Right lobe of liver (tissue), 6 donors: Measurements from ENCODE around the gene SLC25A42. TPM values are rescaled to one million over a fixed set of nuclear protein-coding genes. Genes with fewer than 3 reads are reported as not detected.

Experiments
- ATAC-seq, 4 donors: fragments of 200-7000 bp; cut with Tn5 transposase; one replicate each; pipeline ENCODE4 v1.9.1; 2020; ENCODE audit warnings: mild to moderate bottlenecking in 4 of 4, moderate library complexity in 4 of 4
- DNase-seq, 3 donors: peaks; one replicate each; pipeline ENCODE4 v3.0.0-alpha.2; 2020
- H3K27ac ChIP-seq, 3 donors: fragments of 200-600 bp; one replicate each; pipeline ENCODE4 v1.8.0; 2022
- H3K27me3 ChIP-seq, 2 donors: fragments of 200-600 bp; one replicate each; pipeline ENCODE4 v1.8.0; 2022
- H3K36me3 ChIP-seq, 4 donors: fragments of 200-600 bp; sonication (generic) in 1 of 4; one replicate each; pipeline versions ENCODE4 v1.5.1 to v1.8.0; 2017 to 2022; ENCODE audit warnings: control low read depth in 1 of 4
- H3K4me1 ChIP-seq, 4 donors: fragments of 200-600 bp; sonication (generic) in 1 of 4; one replicate each; pipeline versions ENCODE4 v1.5.1 to v1.8.0; 2017 to 2022; ENCODE audit warnings: control low read depth in 1 of 4
- H3K4me3 ChIP-seq, 3 donors: fragments of 200-600 bp; one replicate each; pipeline ENCODE4 v1.8.0; 2022
- H3K9me3 ChIP-seq, 4 donors: fragments of 200-600 bp; sonication (generic) in 1 of 4; one replicate each; pipeline versions ENCODE4 v1.5.1 to v1.8.0; 2017 to 2022; ENCODE audit warnings: control low read depth in 1 of 4
- CTCF ChIP-seq, 4 donors: fragments of 200-600 bp in 3 of 4; fragments of 450-650 bp in 1 of 4; IDR thresholded peaks; one replicate each; pipeline versions ENCODE4 v1.5.1 to v1.8.0; 2016 to 2022; ENCODE audit warnings: antibody characterized with exemption in 4 of 4, mild to moderate bottlenecking in 2 of 4
- POLR2A ChIP-seq: fragments of 450-650 bp; IDR thresholded peaks from one replicate; pipeline ENCODE4 v1.6.1; 2017; ENCODE audit warnings: antibody characterized with exemption, mild to moderate bottlenecking
- WGBS: methylation state at CpG from one replicate; pipeline ENCODE4 v1.1.6; 2018; ENCODE audit warnings: low coverage, low lambda C conversion rate; ENCODE audit not compliant: insufficient coverage; ENCODE audit errors: missing lambda C conversion rate; 5-methylcytosine and 5-hydroxymethylcytosine counted together
- intact Hi-C, 2 donors: fragments of 100-400 bp; cut with DNase I; formaldehyde crosslinking; loops; one replicate each; pipeline versions ENCODE4 v1.11.2 to v1.14.1; 2022
- total RNA-seq, 6 experiments: library from RNA; depleted of rRNA in 2 of 6; stranded (reverse); fragments of >200 nt in 2 of 6; fragmentation: NEBNext Ultra II Directional in 3 of 6; extraction: Animal tissue kit (Norgen Biotek cat#: 25700) in 3 of 6; gene quantifications; one replicate each; pipeline versions ENCODE4 v1.1.0 to v1.2.4, GENCODE V29; 2016 to 2023
- donor health status: DM: no; HTN: yes; CAD: no.
- donor health status: DM: no; HTN: no; CAD: no.
- donor health status: DM: no; HTN: no; CAD: no.
- donor health status: DM: no; HTN: yes; CAD: no.
- donor health status: DM: no; HTN: yes; CAD: no.

The SLC25A42 gene
- total RNA-seq, 6 experiments from 2014 or later = 20.7 to 80.7 (median 69.7) TPM

- ATAC-seq (peak; percentile 7 to 43 (median 23)), DNase-seq (peak in 1 of 3 donors; percentile 16)
- no peaks in the 10 kb centered on the region for H3K27me3 ChIP-seq
- TF ChIP-seq POLR2A (no peak), CTCF (IDR thresholded peaks at IDR 0.05) (no peak)
- peaks cover 0 to 9% (median 4%) of the 10 kb centered on the region in 4 donors for H3K36me3 ChIP-seq
- 16% methylated on average over 4 of the region's 4 CpGs for WGBS
- H3K4me3 ChIP-seq = no peak overlapping the region
- H3K9me3 ChIP-seq = no peaks in the 10 kb centered on the region
- H3K27ac ChIP-seq = peak overlapping the region in 1 of 3 donors; percentile 26
- intact Hi-C loops = no loop called here
- H3K4me1 ChIP-seq = peaks cover 0 to 16% (median 4%) of the 10 kb centered on the region in 4 donors
Observed at GRCh38 chr19:19039901-19040300, 23.9 kb upstream of the SLC25A42 start.

GRCh38 chr19:19040417-19040816 is 23.4 kb upstream of the SLC25A42 start:
- H3K27ac ChIP-seq = peak overlapping the region in 2 of 3 donors; percentile 54 to 71
- TF ChIP-seq POLR2A (no peak), CTCF (IDR thresholded peaks at IDR 0.05) (no peak)
- WGBS = 31% methylated on average over 7 of the region's 7 CpGs
- intact Hi-C loops = no loop called here
- peaks cover 0 to 9% (median 4%) of the 10 kb centered on the region in 4 donors for H3K36me3 ChIP-seq
- peak; percentile 74 to 87 (median 82) for ATAC-seq
- no peaks in the 10 kb centered on the region for H3K27me3 ChIP-seq
- no peak overlapping the region for H3K4me3 ChIP-seq
- peak; percentile 50 to 87 (median 67) for DNase-seq
- peaks cover 0 to 16% (median 4%) of the 10 kb centered on the region in 4 donors for H3K4me1 ChIP-seq
- H3K9me3 ChIP-seq = no peaks in the 10 kb centered on the region

- H3K36me3 ChIP-seq = peaks cover 0 to 9% (median 4%) of the 10 kb centered on the region in 4 donors
- no peak overlapping the region for H3K27ac ChIP-seq
- no peak overlapping the region for H3K4me3 ChIP-seq
- ATAC-seq = no peak
- no peak for DNase-seq
- TF ChIP-seq POLR2A = no peak
- no peak for TF ChIP-seq CTCF (IDR thresholded peaks at IDR 0.05)
- no peaks in the 10 kb centered on the region for H3K27me3 ChIP-seq
- 93% methylated on average over 8 of the region's 13 CpGs for WGBS
- H3K9me3 ChIP-seq = no peaks in the 10 kb centered on the region
- peaks cover 0 to 16% (median 4%) of the 10 kb centered on the region in 4 donors for H3K4me1 ChIP-seq
- intact Hi-C loops = no loop called here
Observed at GRCh38 chr19:19042732-19043280, 21.0 kb upstream of the SLC25A42 start.

GRCh38 chr19:19043481-19043880 is 20.3 kb upstream of the SLC25A42 start:
- Histone ChIP-seq H3K4me3 (no peak overlapping the region), H3K4me1 (peaks cover 0 to 16% (median 4%) of the 10 kb centered on the region in 4 donors), H3K27ac (no peak overlapping the region), H3K27me3 (no peaks in the 10 kb centered on the region), H3K9me3 (no peaks in the 10 kb centered on the region), H3K36me3 (peaks cover 0 to 9% (median 4%) of the 10 kb centered on the region in 4 donors)
- intact Hi-C loops = no loop called here
- WGBS = 100% methylated on average over 2 of the region's 6 CpGs
- DNase-seq (no peak), ATAC-seq (no peak)
- TF ChIP-seq POLR2A (no peak), CTCF (IDR thresholded peaks at IDR 0.05) (no peak)
